ENCODE data around the gene IRF6.

IRF6 gene

DNA sequence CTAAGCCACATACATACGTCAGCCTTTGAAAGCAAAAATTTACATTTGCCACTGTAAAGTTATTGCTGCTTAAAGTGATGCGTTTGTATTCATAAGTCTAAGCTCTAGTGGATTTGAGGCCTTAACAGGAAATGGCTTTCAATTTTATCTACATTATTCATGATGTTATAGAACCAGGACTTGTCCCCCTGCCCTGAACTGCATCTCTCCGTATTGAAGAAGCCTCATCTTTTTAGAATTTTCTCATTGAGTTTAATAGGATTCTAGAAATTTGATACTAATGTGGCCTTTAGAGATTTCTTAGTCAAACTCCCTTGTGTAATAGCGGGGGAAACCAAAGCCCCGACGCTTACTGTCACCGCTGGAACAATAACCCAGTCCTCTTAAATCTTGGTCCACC lies 31.7 kb upstream of the IRF6 start:
- DNase-seq (ENCODE audit: low read depth, low spot score), result no peak
- TF ChIP-seq, protein P1, sequence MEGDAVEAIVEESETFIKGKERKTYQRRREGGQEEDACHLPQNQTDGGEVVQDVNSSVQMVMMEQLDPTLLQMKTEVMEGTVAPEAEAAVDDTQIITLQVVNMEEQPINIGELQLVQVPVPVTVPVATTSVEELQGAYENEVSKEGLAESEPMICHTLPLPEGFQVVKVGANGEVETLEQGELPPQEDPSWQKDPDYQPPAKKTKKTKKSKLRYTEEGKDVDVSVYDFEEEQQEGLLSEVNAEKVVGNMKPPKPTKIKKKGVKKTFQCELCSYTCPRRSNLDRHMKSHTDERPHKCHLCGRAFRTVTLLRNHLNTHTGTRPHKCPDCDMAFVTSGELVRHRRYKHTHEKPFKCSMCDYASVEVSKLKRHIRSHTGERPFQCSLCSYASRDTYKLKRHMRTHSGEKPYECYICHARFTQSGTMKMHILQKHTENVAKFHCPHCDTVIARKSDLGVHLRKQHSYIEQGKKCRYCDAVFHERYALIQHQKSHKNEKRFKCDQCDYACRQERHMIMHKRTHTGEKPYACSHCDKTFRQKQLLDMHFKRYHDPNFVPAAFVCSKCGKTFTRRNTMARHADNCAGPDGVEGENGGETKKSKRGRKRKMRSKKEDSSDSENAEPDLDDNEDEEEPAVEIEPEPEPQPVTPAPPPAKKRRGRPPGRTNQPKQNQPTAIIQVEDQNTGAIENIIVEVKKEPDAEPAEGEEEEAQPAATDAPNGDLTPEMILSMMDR (IDR thresholded peaks at IDR 0.05; ENCODE audit: insufficient read depth, low read length, missing control alignments), result no peak
- POLR2A ChIA-PET, result no interaction called here
- H3K4me3 ChIP-seq (ENCODE audit: low read depth, low read length), result no peak overlapping the region
- CTCF ChIA-PET, result interaction anchor here (0.7 to 9.6 kb wide), 5 partner anchors 11 to 152 kb away, joined by 3 to 109 read pairs (median 61); partner anchors contain the start of gene UTP25

DNA sequence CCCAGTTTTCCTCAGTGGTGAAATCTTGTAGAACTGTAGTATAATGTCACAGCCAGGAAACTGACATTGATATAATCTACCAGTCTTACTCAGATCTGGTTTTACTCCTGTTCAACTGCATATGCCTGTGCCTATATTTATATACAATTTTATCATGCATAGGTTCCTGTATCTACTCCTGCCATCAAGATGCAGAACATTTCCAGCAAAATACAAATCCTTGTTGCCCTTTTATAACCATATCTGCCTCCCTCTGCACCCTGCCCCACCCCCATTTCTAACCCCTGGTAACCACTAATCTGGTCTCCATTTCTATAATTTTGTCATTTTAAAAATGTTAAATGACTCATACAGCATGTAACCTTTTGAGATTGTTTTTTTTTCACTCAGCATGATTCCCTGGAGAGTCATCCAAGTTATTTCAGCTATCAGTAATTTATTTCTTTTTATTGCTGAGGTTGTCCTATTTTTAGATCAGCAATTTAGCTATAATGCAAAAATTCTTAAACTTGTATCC lies 29.9 kb upstream of the IRF6 start:
- ChIA-PET POLR2A (interaction anchor here (1.1 kb wide), 1 partner anchor 10 kb away, joined by 4 read pairs; no protein-coding TSS in a partner anchor), CTCF (interaction anchor here (1.2 to 9.6 kb wide), 6 partner anchors 9 to 154 kb away, joined by 3 to 109 read pairs (median 41); partner anchors contain the start of gene UTP25)
- TF ChIP-seq, protein P1 (IDR thresholded peaks at IDR 0.05; ENCODE audit: insufficient read depth, low read length, missing control alignments), result no peak
- no peak overlapping the region for H3K4me3 ChIP-seq (ENCODE audit: low read depth, low read length)
- peak; percentile 37 for DNase-seq (ENCODE audit: low read depth, low spot score)

- ChIA-PET CTCF (interaction anchor here (1.0 to 9.6 kb wide), 5 partner anchors 9 to 158 kb away, joined by 3 to 109 read pairs (median 5); no protein-coding TSS in a partner anchor), POLR2A (interaction anchor here (0.6 to 2.0 kb wide), 3 partner anchors 8 to 9 kb away, joined by 4 to 8 read pairs (median 6); no protein-coding TSS in a partner anchor)
- no peak overlapping the region for H3K4me3 ChIP-seq (ENCODE audit: low read depth, low read length)
- TF ChIP-seq, protein P1 (IDR thresholded peaks at IDR 0.05; ENCODE audit: insufficient read depth, low read length, missing control alignments), result no peak
- DNase-seq (ENCODE audit: low read depth, low spot score), result peak; percentile 24
Measured at GRCh38 chr1:209831615-209832014, 25.7 kb upstream of the IRF6 start.

- no peak overlapping the region for H3K4me3 ChIP-seq (ENCODE audit: low read depth, low read length)
- no peak for DNase-seq (ENCODE audit: low read depth, low spot score)
- CTCF ChIA-PET, result interaction anchor here (1.3 to 5.9 kb wide), 4 partner anchors 9 to 18 kb away, joined by 4 to 35 read pairs (median 8); no protein-coding TSS in a partner anchor
- TF ChIP-seq, protein P1 (IDR thresholded peaks at IDR 0.05; ENCODE audit: insufficient read depth, low read length, missing control alignments), result no peak
- POLR2A ChIA-PET, result interaction anchor here (2.0 kb wide), 1 partner anchor 9 kb away, joined by 8 read pairs; no protein-coding TSS in a partner anchor
Measured at GRCh38 chr1:209830722-209831121, 24.8 kb upstream of the IRF6 start.

DNA sequence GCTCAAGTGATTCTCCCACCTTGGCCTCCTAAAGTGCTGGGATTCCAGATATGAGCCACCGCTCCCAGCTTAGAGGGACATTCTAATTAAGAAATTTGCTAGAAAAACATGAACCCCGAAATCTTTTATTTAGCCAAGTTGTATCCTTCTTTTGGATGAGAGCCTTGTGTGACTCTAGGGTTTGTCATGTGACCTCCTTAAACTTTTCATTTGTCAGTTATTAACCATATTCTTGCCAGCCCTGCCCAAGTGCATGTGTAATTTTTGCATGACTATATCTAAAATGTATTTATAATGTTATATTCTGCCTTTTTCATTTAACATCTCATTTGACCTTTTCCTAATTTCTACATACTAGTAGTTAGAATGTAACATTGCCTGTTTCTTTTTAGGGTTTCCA lies 23.8 kb upstream of the IRF6 start:
- POLR2A ChIA-PET, result interaction anchor here (0.6 to 2.0 kb wide), 2 partner anchors 10 to 46 kb away, joined by 3 to 8 read pairs; no protein-coding TSS in a partner anchor
- DNase-seq (ENCODE audit: low read depth, low spot score), result no peak
- CTCF ChIA-PET, result interaction anchor here (1.1 to 5.9 kb wide), 4 partner anchors 10 to 31 kb away, joined by 3 to 35 read pairs (median 8); no protein-coding TSS in a partner anchor
- no peak overlapping the region for H3K4me3 ChIP-seq (ENCODE audit: low read depth, low read length)
- TF ChIP-seq, protein P1 (IDR thresholded peaks at IDR 0.05; ENCODE audit: insufficient read depth, low read length, missing control alignments), result no peak

Data from AG04449 (cell line).